Hepatocyte (in vitro differentiated cells): Measurements from ENCODE around the gene SPAG6.

ENCODE experiments used
- CTCF ChIP-seq: fragments of 200-600 bp; sonication (generic); IDR thresholded peaks from 2 replicates; pipeline ENCODE4 v1.5.1; 2016; ENCODE audit warnings: antibody characterized with exemption, mild to moderate bottlenecking; ENCODE audit not compliant: poor library complexity
- EZH2 ChIP-seq: fragments of 200-600 bp; sonication (generic); IDR thresholded peaks from 2 replicates; pipeline ENCODE4 v1.6.1; 2016; ENCODE audit warnings: antibody characterized with exemption, mild to moderate bottlenecking, borderline replicate concordance
- EZH2phosphoT487 ChIP-seq: fragments of 200-600 bp; sonication (generic); IDR thresholded peaks from one replicate; pipeline ENCODE4 v1.6.1; 2018; ENCODE audit warnings: antibody characterized with exemption, mild to moderate bottlenecking, low read depth, moderate library complexity; ENCODE audit not compliant: unreplicated experiment, severe bottlenecking

GRCh38 chr10:22321924-22322640 lies 23.2 kb upstream of the SPAG6 start:
- TF ChIP-seq EZH2, result peak; percentile 100
- TF ChIP-seq CTCF, result no peak
- TF ChIP-seq EZH2phosphoT487, result peak; percentile 100
